Measurements from ENCODE around the gene PMEPA1.

GRCh38 chr20:57747861-57748481 lies 38.2 kb upstream of the PMEPA1 start:
- TF ChIP-seq POLR2A (IDR thresholded peaks at IDR 0.05; ENCODE audit: low read depth, low read length), result no peak
- TF ChIP-seq CTCF (IDR thresholded peaks at IDR 0.05; ENCODE audit: extremely low read depth in 1 of 2, insufficient read depth in 1 of 2, low read depth in 1 of 2, low read length in 2 of 2), result no peak
- no peak for TF ChIP-seq GATA2 (IDR thresholded peaks at IDR 0.05; ENCODE audit: insufficient read depth, insufficient read length, low read depth, low read length)
- TF ChIP-seq EZH2 (IDR thresholded peaks at IDR 0.05; ENCODE audit: borderline replicate concordance, low read depth, low read length, severe bottlenecking), result no peak
- no peak for TF ChIP-seq POLR2AphosphoS5 (IDR thresholded peaks at IDR 0.05; ENCODE audit: insufficient read depth, low read depth, low read length)
- no peak for TF ChIP-seq MAX (IDR thresholded peaks at IDR 0.05; ENCODE audit: insufficient read depth, insufficient read length)
- no peak for TF ChIP-seq JUN (IDR thresholded peaks at IDR 0.05; ENCODE audit: borderline replicate concordance, insufficient read depth, insufficient read length, low read depth)

All from endothelial cell of umbilical vein (primary cell).